IPS-18c (cell line): Measurements from ENCODE around the gene STAU1.
"Not testable (repeated sequence)": the region's sequence is repeated elsewhere in the genome, so short reads cannot be mapped to it uniquely, and the experiment has no call there.

Experiments used
- H3K4me3 ChIP-seq: 2 replicates; pipeline ENCODE4 v1.7.0; 2013; ENCODE audit warnings: low read depth, mild to moderate bottlenecking, low read length, moderate library complexity; ENCODE audit not compliant: insufficient read depth
- H3K9me3 ChIP-seq: one replicate; pipeline ENCODE4 v1.6.1; 2013; ENCODE audit warnings: mild to moderate bottlenecking, low read length, moderate library complexity; ENCODE audit not compliant: control insufficient read depth, insufficient read depth

STAU1 gene

GRCh38 chr20:49106328-49106727 is 81.8 kb downstream of the STAU1 start:
- Histone ChIP-seq H3K9me3 (no peaks in the 10 kb centered on the region), H3K4me3 (no peak overlapping the region)

- not testable (repeated sequence) for H3K9me3 ChIP-seq, H3K4me3 ChIP-seq
Observed at GRCh38 chr20:49104979-49105547, 83.1 kb downstream of the STAU1 start.

GRCh38 chr20:49104365-49104648 is 83.8 kb downstream of the STAU1 start:
- H3K9me3 ChIP-seq = no peaks in the 10 kb centered on the region
- H3K4me3 ChIP-seq = no peak overlapping the region

GRCh38 chr20:49103647-49104364 is 84.3 kb downstream of the STAU1 start:
- Histone ChIP-seq H3K9me3 (no peaks in the 10 kb centered on the region), H3K4me3 (no peak overlapping the region)

GRCh38 chr20:49103019-49103418 is 85.1 kb downstream of the STAU1 start:
- H3K9me3 ChIP-seq = no peaks in the 10 kb centered on the region
- H3K4me3 ChIP-seq = no peak overlapping the region

GRCh38 chr20:49100972-49101371 is 87.2 kb downstream of the STAU1 start:
- no peaks in the 10 kb centered on the region for H3K9me3 ChIP-seq
- no peak overlapping the region for H3K4me3 ChIP-seq

- not testable (repeated sequence) for H3K4me3 ChIP-seq, H3K9me3 ChIP-seq
Observed at GRCh38 chr20:49100292-49100691, 87.8 kb downstream of the STAU1 start.

- H3K9me3 ChIP-seq = no peaks in the 10 kb centered on the region
- H3K4me3 ChIP-seq = no peak overlapping the region
Observed at GRCh38 chr20:49099011-49099410, 89.1 kb downstream of the STAU1 start.

GRCh38 chr20:49098136-49098535 is 90.0 kb downstream of the STAU1 start:
- no peak overlapping the region for H3K4me3 ChIP-seq
- no peaks in the 10 kb centered on the region for H3K9me3 ChIP-seq

GRCh38 chr20:49097159-49097558 is 91.0 kb downstream of the STAU1 start:
- Histone ChIP-seq H3K9me3 (no peaks in the 10 kb centered on the region), H3K4me3 (no peak overlapping the region)

GRCh38 chr20:49096203-49096730 is 91.9 kb downstream of the STAU1 start:
- no peak overlapping the region for H3K4me3 ChIP-seq
- H3K9me3 ChIP-seq = no peaks in the 10 kb centered on the region

- Histone ChIP-seq H3K9me3 (no peaks in the 10 kb centered on the region), H3K4me3 (no peak overlapping the region)
Observed at GRCh38 chr20:49091762-49092161, 96.4 kb downstream of the STAU1 start.

- no peaks in the 10 kb centered on the region for H3K9me3 ChIP-seq
- no peak overlapping the region for H3K4me3 ChIP-seq
Observed at GRCh38 chr20:49091104-49091503, 97.0 kb downstream of the STAU1 start.

GRCh38 chr20:49082295-49082694 is 105.8 kb downstream of the STAU1 start:
- H3K4me3 ChIP-seq, H3K9me3 ChIP-seq: not testable (repeated sequence)

GRCh38 chr20:49078310-49078709 is 109.8 kb downstream of the STAU1 start:
- Histone ChIP-seq H3K9me3 (peaks cover 4% of the 10 kb centered on the region), H3K4me3 (no peak overlapping the region)

- Histone ChIP-seq H3K4me3 (no peak overlapping the region), H3K9me3 (peaks cover 2% of the 10 kb centered on the region)
Observed at GRCh38 chr20:49074521-49074920, 113.6 kb downstream of the STAU1 start.
